ENCODE measurements around the gene TTC19.
A peak's percentile ranks its signal among the peaks of the same experiment; 100 is the strongest.

Gene TTC19

DNA sequence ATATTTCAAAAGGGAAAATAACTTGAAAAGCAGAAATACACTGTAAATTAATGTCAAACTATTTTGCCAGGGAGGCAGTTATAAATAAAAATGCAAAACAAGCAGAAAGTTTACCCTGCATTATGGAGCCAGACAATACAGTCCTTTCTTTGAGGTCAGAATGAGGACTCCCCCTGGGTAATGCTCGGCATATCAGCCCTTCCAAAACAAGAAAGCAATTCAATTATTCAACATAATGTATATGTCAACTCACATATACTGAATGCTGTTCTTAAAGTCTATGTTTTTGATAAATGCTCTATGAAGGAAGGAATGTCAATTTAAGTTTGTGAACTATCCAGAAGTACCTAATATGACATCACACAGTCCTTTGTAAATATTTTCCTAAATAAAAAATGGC is 72.4 kb downstream of the TTC19 start:
- peak overlapping the region; percentile 8 for H3K27ac Mint-ChIP-seq
- ATAC-seq (ENCODE audit: low read depth) (no peak), DNase-seq (ENCODE audit: low spot score in 2 of 2) (no peak)
- H3K4me3 Mint-ChIP-seq: no peak overlapping the region
- no peaks in the 10 kb centered on the region for H3K27me3 Mint-ChIP-seq
- no peaks in the 10 kb centered on the region for H3K9me3 Mint-ChIP-seq
- no peaks in the 10 kb centered on the region for H3K4me1 Mint-ChIP-seq
- peaks cover 28% of the 10 kb centered on the region for H3K36me3 Mint-ChIP-seq

DNA sequence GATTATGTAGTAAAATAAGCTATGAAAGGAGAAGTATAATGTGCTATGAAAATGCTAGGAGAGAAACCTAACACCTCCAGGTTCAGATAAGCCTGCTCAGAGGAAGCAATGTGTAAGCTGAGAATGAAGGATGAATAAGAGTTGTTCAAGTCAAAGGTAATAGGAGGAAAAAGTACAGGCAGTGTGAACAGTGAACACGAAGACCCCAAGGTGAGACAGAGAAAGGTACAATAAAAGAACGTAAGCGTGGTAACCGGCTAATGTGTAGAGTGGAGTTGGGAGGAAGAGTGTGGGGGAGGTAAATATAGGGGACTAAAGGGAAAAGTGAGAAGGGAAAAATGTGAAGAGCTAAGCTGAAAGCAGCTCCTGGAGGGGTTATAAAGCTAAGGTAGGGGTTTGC is 74.2 kb downstream of the TTC19 start:
- Mint-ChIP-seq H3K4me3 (no peak overlapping the region), H3K4me1 (no peaks in the 10 kb centered on the region), H3K9me3 (no peaks in the 10 kb centered on the region), H3K36me3 (peaks cover 31% of the 10 kb centered on the region), H3K27me3 (no peaks in the 10 kb centered on the region), H3K27ac (no peak overlapping the region)
- ATAC-seq (ENCODE audit: low read depth) (no peak), DNase-seq (ENCODE audit: low spot score in 2 of 2) (no peak)

GRCh38 chr17:16074423-16074822 is 74.8 kb downstream of the TTC19 start:
- Mint-ChIP-seq H3K4me1 (no peaks in the 10 kb centered on the region), H3K27ac (no peak overlapping the region), H3K27me3 (no peaks in the 10 kb centered on the region), H3K4me3 (no peak overlapping the region), H3K9me3 (no peaks in the 10 kb centered on the region), H3K36me3 (peaks cover 29% of the 10 kb centered on the region)
- DNase-seq (ENCODE audit: low spot score in 2 of 2) (no peak), ATAC-seq (ENCODE audit: low read depth) (no peak)

DNA sequence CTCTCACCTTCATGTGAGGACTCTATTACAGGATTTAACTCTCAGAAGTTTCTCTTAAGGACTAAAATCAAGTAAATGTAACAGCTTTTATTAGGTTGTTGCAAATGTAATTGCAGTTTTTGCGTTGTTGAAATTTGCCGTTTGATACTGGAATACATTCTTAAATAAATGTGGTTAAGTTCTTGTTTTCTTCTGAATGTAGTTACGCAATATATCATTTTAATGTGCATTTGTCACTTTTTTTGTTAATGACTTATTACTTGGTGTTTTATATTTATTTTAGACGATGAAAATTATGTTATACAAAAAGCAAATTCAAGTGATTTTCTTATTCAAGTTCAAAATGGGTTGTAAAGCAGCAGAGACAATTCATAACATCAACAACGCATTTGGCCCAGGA is 76.3 kb downstream of the TTC19 start:
- no peak for DNase-seq (ENCODE audit: low spot score in 2 of 2)

More for the DNA sequence above, 76.3 kb downstream of the TTC19 start:
- no peak for ATAC-seq (ENCODE audit: low read depth)
- H3K27ac Mint-ChIP-seq: no peak overlapping the region
- H3K27me3 Mint-ChIP-seq: no peaks in the 10 kb centered on the region
- H3K4me1 Mint-ChIP-seq: no peaks in the 10 kb centered on the region
- H3K4me3 Mint-ChIP-seq: no peak overlapping the region
- no peaks in the 10 kb centered on the region for H3K9me3 Mint-ChIP-seq
- H3K36me3 Mint-ChIP-seq: peaks cover 25% of the 10 kb centered on the region

Measured in memory B cell (primary cell).